Esophagus (tissue), 2 donors: ENCODE results near the gene EML4. TPM values are rescaled to one million over a fixed set of nuclear protein-coding genes. Genes with fewer than 3 reads are reported as not detected.

Experiments
- H3K27ac ChIP-seq, 2 donors: one replicate each; pipeline ENCODE4 v1.5.1; 2013; ENCODE audit warnings: low read depth in 2 of 2, mild to moderate bottlenecking in 2 of 2, inconsistent platforms in 1 of 2, low read length in 1 of 2, moderate library complexity in 1 of 2
- H3K27me3 ChIP-seq, 2 donors: one replicate each; pipeline ENCODE4 v1.6.1; 2013; ENCODE audit warnings: low read length in 2 of 2, control low read depth in 1 of 2, mild to moderate bottlenecking in 1 of 2; ENCODE audit not compliant: insufficient read depth in 2 of 2, control insufficient read depth in 1 of 2
- H3K36me3 ChIP-seq, 2 donors: one replicate each; pipeline ENCODE4 v1.6.1; 2013; ENCODE audit warnings: low read length in 1 of 2; ENCODE audit not compliant: control insufficient read depth in 2 of 2, insufficient read depth in 2 of 2
- H3K4me1 ChIP-seq, 2 donors: one replicate each; pipeline ENCODE4 v1.6.1; 2013; ENCODE audit warnings: low read length in 1 of 2; ENCODE audit not compliant: control insufficient read depth in 2 of 2, insufficient read depth in 2 of 2
- H3K4me3 ChIP-seq, 2 donors: one replicate each; pipeline ENCODE4 v1.5.1; 2013; ENCODE audit warnings: low read length in 2 of 2, mild to moderate bottlenecking in 2 of 2, low read depth in 1 of 2, moderate library complexity in 1 of 2
- H3K9me3 ChIP-seq, 2 donors: one replicate each; pipeline ENCODE4 v1.6.1; 2013; ENCODE audit warnings: mild to moderate bottlenecking in 2 of 2, low read depth in 1 of 2, low read length in 1 of 2, moderate library complexity in 1 of 2; ENCODE audit not compliant: control insufficient read depth in 2 of 2, insufficient read depth in 1 of 2
- WGBS, 2 donors: extraction: QIAGEN DNeasy Blood & Tissue Kit; methylation state at CpG; one replicate each; pipeline ENCODE4 v1.1.7; 2013; 5-methylcytosine and 5-hydroxymethylcytosine counted together
- polyA plus RNA-seq, 2 donors: library from polyadenylated mRNA; stranded (reverse); fragments of 200-250 nt; gene quantifications; one replicate each; pipeline ENCODE4 v1.2.3, GENCODE V29; 2013
- donor health status: healthy with polysubstance abuse.
- donor health status: Bipolar disorder and iron deficiency.

The EML4 gene
- polyA plus RNA-seq, 2 donors = 8.7 to 9.6 TPM

GRCh38 chr2:42281416-42282081 lies 112.4 kb downstream of the EML4 start:
- no peaks in the 10 kb centered on the region for H3K4me1 ChIP-seq
- no peak overlapping the region for H3K27ac ChIP-seq
- no peaks in the 10 kb centered on the region for H3K9me3 ChIP-seq
- peaks cover 0 to 3% of the 10 kb centered on the region in 2 donors for H3K36me3 ChIP-seq
- no peaks in the 10 kb centered on the region for H3K27me3 ChIP-seq
- no peak overlapping the region for H3K4me3 ChIP-seq
- 77 to 90% methylated on average over 2 of the region's 2 CpGs for WGBS, 2 donors

GRCh38 chr2:42284019-42284418 lies 114.9 kb downstream of the EML4 start:
- Histone ChIP-seq H3K4me3 (no peak overlapping the region), H3K27ac (no peak overlapping the region), H3K36me3 (peaks cover 0 to 3% of the 10 kb centered on the region in 2 donors), H3K9me3 (no peaks in the 10 kb centered on the region), H3K4me1 (no peaks in the 10 kb centered on the region), H3K27me3 (no peaks in the 10 kb centered on the region)
- WGBS, 2 donors = 89 to 92% methylated on average over 6 of the region's 6 CpGs

GRCh38 chr2:42286268-42286946 lies 117.3 kb downstream of the EML4 start:
- no peaks in the 10 kb centered on the region for H3K27me3 ChIP-seq
- no peaks in the 10 kb centered on the region for H3K9me3 ChIP-seq
- WGBS, 2 donors = 91 to 95% methylated on average over 2 of the region's 2 CpGs
- peaks cover 0 to 3% of the 10 kb centered on the region in 2 donors for H3K36me3 ChIP-seq
- H3K4me1 ChIP-seq = no peaks in the 10 kb centered on the region
- no peak overlapping the region for H3K4me3 ChIP-seq
- no peak overlapping the region for H3K27ac ChIP-seq

- Histone ChIP-seq H3K27me3 (no peaks in the 10 kb centered on the region), H3K4me1 (no peaks in the 10 kb centered on the region), H3K36me3 (no peaks in the 10 kb centered on the region), H3K9me3 (no peaks in the 10 kb centered on the region), H3K4me3 (no peak overlapping the region), H3K27ac (no peak overlapping the region)
- whole genome bisulfite sequencing, 2 donors = 86 to 87% methylated on average over 1 of the region's 1 CpG
Observed at GRCh38 chr2:42288811-42289210, 119.7 kb downstream of the EML4 start.

GRCh38 chr2:42289222-42289621 lies 120.1 kb downstream of the EML4 start:
- Histone ChIP-seq H3K27me3 (no peaks in the 10 kb centered on the region), H3K4me1 (no peaks in the 10 kb centered on the region), H3K9me3 (no peaks in the 10 kb centered on the region), H3K4me3 (no peak overlapping the region), H3K27ac (no peak overlapping the region), H3K36me3 (no peaks in the 10 kb centered on the region)
- WGBS, 2 donors = 83 to 85% methylated on average over 4 of the region's 4 CpGs

- Histone ChIP-seq H3K27me3 (no peaks in the 10 kb centered on the region), H3K4me3 (no peak overlapping the region), H3K4me1 (no peaks in the 10 kb centered on the region), H3K27ac (no peak overlapping the region), H3K36me3 (no peaks in the 10 kb centered on the region), H3K9me3 (no peaks in the 10 kb centered on the region)
- WGBS, 2 donors = 94 to 98% methylated on average over 8 of the region's 8 CpGs
Observed at GRCh38 chr2:42290005-42290404, 120.9 kb downstream of the EML4 start.

GRCh38 chr2:42293019-42293418 lies 123.9 kb downstream of the EML4 start:
- Histone ChIP-seq H3K4me1 (no peaks in the 10 kb centered on the region), H3K27ac (no peak overlapping the region), H3K27me3 (no peaks in the 10 kb centered on the region), H3K9me3 (no peaks in the 10 kb centered on the region), H3K36me3 (no peaks in the 10 kb centered on the region), H3K4me3 (no peak overlapping the region)
- 96 to 97% methylated on average over 8 of the region's 8 CpGs for WGBS, 2 donors

GRCh38 chr2:42296226-42296625 lies 127.1 kb downstream of the EML4 start:
- Histone ChIP-seq H3K4me1 (no peaks in the 10 kb centered on the region), H3K36me3 (no peaks in the 10 kb centered on the region)
- 73 to 77% methylated on average over 2 of the region's 2 CpGs for WGBS, 2 donors

GRCh38 chr2:42297322-42297936 lies 128.3 kb downstream of the EML4 start:
- Histone ChIP-seq H3K27me3 (no peaks in the 10 kb centered on the region), H3K4me1 (no peaks in the 10 kb centered on the region), H3K36me3 (no peaks in the 10 kb centered on the region), H3K4me3 (no peak overlapping the region), H3K27ac (no peak overlapping the region), H3K9me3 (no peaks in the 10 kb centered on the region)
- 81 to 82% methylated on average over 2 of the region's 2 CpGs for whole genome bisulfite sequencing, 2 donors

More at GRCh38 chr2:42296226-42296625, 127.1 kb downstream of the EML4 start:
- H3K27me3 ChIP-seq = no peaks in the 10 kb centered on the region
- no peaks in the 10 kb centered on the region for H3K9me3 ChIP-seq
- H3K4me3 ChIP-seq = no peak overlapping the region
- H3K27ac ChIP-seq = no peak overlapping the region
